G401.6 (cell line): ENCODE results near the gene C6orf136.
A peak's percentile ranks its signal among the peaks of the same experiment; 100 is the strongest.

Experiments
- FAIRE-seq: peaks from 2 replicates; lab custom pipeline; 2012; peaks lifted over from hg19 to GRCh38; lab: Jason Lieb, UNC

Gene C6orf136

GRCh38 chr6:30686908-30687658, 40.1 kb downstream of the C6orf136 start:
- FAIRE-seq: peak; percentile 87

DNA sequence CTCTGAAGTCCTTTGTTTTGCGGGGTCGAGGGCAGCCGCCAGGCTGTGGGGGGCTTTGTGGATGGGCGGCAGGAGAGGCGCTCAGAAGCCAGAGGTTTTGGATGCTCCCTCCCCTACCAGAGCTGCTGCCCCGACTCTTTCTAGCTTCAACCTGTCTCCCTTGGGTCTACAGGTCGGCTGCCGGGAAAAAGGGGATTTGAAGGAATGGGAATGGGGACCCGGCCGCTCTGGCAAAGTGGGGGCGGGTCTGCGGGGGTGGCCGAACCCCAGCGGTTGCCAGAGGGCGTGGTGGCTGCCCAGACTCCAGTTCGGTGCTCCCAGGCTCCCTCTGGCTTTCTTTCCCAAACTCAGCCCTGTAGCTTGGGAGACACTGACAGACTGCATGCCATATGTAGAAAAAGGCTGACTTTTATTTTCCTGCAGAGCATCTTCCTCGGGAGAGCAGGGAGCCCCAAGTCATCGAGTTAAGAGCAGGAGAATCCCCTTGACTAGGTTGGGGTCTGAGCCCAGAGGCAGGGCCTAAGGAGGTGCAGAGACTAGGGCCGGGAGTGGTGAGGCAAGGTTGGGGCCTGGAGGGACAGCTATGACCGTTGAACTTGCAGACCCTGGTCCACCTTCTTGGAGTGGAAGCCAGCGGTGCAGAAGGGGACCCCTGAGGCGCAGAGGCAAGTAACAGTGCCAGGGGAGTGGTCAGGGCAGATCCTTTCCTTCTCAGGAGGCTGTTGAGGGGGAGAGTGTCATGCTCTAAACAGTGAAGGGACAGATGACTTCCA, 40.9 kb downstream of the C6orf136 start:
- FAIRE-seq: no peak

DNA sequence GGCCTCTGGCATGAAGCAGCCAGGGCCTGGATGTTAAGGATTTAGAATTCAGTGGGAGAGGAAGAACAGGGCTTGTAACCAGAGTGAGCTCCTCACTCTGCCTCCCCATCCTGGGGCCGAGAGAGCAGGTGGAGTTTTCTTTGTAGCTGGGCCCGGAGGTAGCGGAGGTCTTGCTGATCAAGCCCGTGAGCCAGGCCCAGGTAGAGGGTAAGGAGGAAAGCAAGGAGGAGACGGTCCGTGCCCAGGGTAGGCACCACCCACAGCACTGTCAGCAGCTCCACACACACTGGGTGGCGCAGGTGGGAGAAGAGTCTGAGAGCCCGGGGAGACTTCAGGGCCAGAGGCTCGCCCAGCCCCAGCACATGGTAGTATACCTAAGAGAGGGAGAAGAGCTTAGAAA, 41.6 kb downstream of the C6orf136 start:
- FAIRE-seq: no peak

DNA sequence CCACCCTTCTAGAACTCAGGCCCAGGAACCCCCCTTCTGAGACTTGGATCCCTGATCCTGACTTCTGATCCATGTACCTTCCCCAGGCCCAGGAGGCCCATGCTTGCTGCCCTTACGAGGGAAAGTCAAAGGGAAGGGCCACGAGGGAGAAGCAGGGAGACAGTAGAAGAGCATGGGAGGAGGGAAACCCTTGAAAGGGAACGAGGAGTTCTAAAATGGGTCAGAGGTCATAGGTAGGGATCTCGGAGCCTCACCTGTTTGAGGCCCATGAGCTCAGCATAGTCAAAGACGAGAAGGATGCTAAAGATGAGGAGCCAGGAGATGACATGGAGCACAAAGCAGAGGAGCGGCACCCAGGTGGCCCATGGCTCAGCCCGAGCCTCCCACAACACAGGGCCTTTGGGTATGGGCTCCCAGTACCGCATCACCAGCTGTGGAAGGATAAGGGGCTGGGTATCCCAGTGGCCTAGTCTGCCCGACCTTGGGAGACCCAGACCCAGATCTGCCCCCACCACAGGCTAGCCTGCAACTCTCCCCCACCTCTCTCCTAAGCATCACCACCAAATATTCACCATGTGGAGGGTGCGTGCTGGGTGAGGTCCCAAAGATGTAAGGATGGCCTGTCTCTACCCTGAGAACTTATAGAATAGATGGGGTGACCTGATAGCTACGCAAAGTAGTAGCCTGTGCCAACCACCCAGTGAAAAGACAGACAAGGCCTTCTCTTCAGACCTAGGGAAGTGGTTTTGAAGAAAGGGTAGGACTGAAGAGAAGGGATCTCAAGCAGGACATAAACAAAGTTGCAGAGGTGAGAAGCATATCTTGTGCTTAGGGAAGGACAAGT, 42.3 kb downstream of the C6orf136 start:
- FAIRE-seq: no peak

DNA sequence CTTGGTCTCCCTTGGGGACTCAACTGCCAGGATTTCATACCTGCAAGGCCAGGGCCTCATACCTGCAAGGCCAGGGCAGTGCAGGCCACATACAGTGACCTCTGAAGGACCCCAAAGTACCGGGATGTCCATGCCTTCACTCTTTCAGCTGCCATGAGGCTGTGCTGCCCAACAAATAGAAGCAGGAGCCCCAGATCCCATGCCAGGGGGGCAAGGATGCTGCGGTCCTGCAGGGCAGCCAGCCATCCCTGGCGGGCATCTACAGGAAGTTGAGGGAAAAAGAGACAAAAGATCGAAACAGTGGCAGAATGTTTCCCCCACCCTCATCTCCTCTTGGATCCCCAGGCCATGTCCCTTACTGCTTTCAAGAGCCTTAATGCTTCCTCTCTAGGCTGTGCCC, 43.1 kb downstream of the C6orf136 start:
- FAIRE-seq: no peak

- FAIRE-seq: peak; percentile 94
These were observed 43.7 kb downstream of the C6orf136 start, which contains the start of gene NRM for GRCh38 chr6:30690403-30691207. TSS of gene NRM (minus strand) at chr6:30690984. CDS start at chr6:30690974, 10 bp downstream.

DNA sequence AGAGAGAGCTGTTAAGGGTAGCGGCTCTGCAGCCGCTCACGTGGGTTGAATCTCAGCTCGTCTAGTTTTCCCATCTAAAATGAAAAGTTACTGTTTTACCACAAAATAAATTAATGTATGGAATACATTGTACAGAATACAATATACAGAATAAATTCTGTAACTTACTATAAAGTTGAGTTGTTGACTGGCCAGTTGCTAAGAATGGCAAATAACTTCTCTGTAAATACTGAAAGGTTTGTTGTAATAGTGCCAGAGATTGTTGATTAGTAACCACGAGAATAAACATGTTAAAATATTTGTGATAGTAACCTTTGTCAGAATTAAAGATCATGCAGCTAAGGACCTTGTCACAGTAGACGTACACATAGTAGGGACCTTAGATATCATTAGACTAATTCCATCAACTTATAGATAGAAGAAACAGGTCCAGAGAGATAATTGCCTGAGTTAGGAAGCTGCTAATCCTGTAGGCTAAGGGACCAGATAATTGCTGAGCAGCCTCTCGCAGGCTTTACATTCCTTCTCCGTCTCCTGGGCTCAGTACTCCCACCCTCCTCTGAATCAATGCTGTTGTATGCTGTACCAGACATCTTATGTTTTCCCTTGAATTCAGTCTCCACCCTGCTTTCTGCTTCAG, 44.4 kb downstream of the C6orf136 start:
- FAIRE-seq: no peak

GRCh38 chr6:30696432-30696831, 49.5 kb downstream of the C6orf136 start:
- FAIRE-seq: no peak

DNA sequence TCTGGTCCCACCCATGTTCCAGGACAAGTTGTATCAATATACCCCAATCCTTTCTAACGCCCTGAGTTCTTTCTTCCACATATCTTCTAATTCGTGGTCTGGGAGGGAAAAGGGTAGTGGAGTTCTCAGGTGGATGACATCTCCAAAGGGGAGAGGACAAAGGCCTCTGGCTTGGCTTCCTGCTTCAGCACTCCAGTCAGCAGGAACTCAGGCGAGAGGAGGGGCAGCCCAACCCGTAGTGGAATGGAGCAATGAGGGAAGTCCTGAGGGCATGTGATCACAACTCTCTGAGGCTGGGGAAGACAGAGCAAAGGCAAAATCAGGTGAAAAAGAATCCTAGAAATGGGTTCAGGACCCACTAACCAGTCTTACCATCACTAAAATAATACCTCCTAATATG, 53.4 kb downstream of the C6orf136 start:
- no peak for FAIRE-seq
